ENCODE measurements around the gene TMEM187. TPM values are rescaled to one million over a fixed set of nuclear protein-coding genes. Genes with fewer than 3 reads are reported as not detected.

The TMEM187 gene
- total and polyA plus RNA-seq, 10 of the 15 experiments (the other 5 are each of a cell fraction or from before 2014, with no cell fraction given), result 0.45 to 8.5 (median 4.1) TPM

DNA sequence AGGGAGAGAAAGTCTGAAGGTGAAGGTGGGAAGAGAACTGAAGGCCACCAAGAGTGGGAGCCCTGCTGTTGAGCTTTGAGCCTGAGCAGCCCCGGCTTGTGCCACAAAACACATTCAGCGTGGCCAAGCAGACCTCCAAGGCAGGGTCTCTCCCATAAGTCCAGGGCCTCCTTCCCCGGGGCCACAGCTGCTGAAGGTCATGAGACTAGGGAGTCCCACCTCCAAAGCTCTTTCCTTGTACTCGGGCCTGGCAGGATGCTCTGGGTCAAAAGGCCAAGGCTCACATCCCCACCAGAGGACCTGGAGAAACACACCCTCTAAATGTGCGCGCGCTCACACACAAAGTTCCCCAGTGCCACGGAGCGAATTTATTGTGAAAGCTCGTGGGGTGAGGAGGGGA is 43.0 kb upstream of the TMEM187 start:
- no peaks in the 10 kb centered on the region; the same call in 2 of the 3 replicates for H3K9me3 ChIP-seq (replicated peaks; ENCODE audit: control insufficient read depth, insufficient read depth, low read length)
- DNase-seq (ENCODE audit: low read depth, low spot score) (no peak), ATAC-seq (no peak), FAIRE-seq (no peak)
- H4K20me1 ChIP-seq (ENCODE audit: control insufficient read depth, insufficient read depth), result no peaks in the 10 kb centered on the region
- WGBS (ENCODE audit: insufficient coverage, insufficient replicate concordance, low lambda C conversion rate, missing lambda C conversion rate), result 93% methylated on average over 10 of the region's 10 CpGs
- peaks cover 30% of the 10 kb centered on the region for H3K79me2 ChIP-seq (ENCODE audit: control insufficient read depth, insufficient read depth, low read length)
- H3K27ac ChIP-seq (ENCODE audit: control insufficient read depth, insufficient read depth), result 0 out of 2 replicates have a peak overlapping the region, but pooled peaks have one; percentile 50
- ChIA-PET SMC1A (ENCODE audit: uncharacterized antibody, unreplicated experiment) (interaction anchor here (1.7 kb wide), 1 partner anchor 39 kb away, joined by 4 read pairs; no protein-coding TSS in a partner anchor), CTCF (interaction anchor here (1.8 to 8.7 kb wide), 2 partner anchors 18 to 166 kb away, joined by 5 to 172 read pairs; partner anchors contain the start of genes PLXNB3 and RENBP), RAD21 (ENCODE audit: unreplicated experiment) (no interaction called here), POLR2A (interaction anchor here (0.5 to 5.8 kb wide), 4 partner anchors 18 to 135 kb away, joined by 3 to 68 read pairs (median 5); partner anchors contain the start of genes HCFC1, IDH3G, SSR4 and TMEM187)
- H3K4me2 ChIP-seq (ENCODE audit: control insufficient read depth, insufficient read depth), result 0 out of 2 replicates have a peak overlapping the region, but pooled peaks have one; percentile 68
- no peak overlapping the region; the same call in 1 of the 2 replicates for H3K4me3 ChIP-seq
- no peak overlapping the region for H2AFZ ChIP-seq (ENCODE audit: control insufficient read depth, low read depth, low read length)
- BruUV-seq (replicated peaks), result no TSS peak
- in situ Hi-C loops (cut with MboI), result loop anchor here (10.0 kb wide), 1 partner anchor 55 kb away; no protein-coding TSS in a partner anchor
- peaks cover 0 to 2% of the 10 kb centered on the region in 2 experiments; a peak in 3 of 4 replicates for H3K36me3 ChIP-seq (ENCODE audit: control insufficient read depth in 2 of 2, insufficient read depth in 2 of 2, low read length in 1 of 2)
- intact Hi-C loops (cut with micrococcal nuclease; ENCODE audit: unreplicated experiment), result loop anchor here (5.0 kb wide), 2 partner anchors 207 to 443 kb away; partner anchors contain the start of genes ABCD1, BCAP31 and FLNA
- no peaks in the 10 kb centered on the region; the same call in 1 of the 2 replicates for H3K4me1 ChIP-seq (ENCODE audit: control insufficient read depth, insufficient read depth, low read length)
- no peaks in the 10 kb centered on the region for H3K27me3 ChIP-seq (replicated peaks in 1 of 2; ENCODE audit: control insufficient read depth in 2 of 2, insufficient read depth in 2 of 2, low read length in 1 of 2)
- TF ChIP-seq CREB1 (IDR thresholded peaks at IDR 0.05; ENCODE audit: low read depth) (no peak), FOXK2 (IDR thresholded peaks at IDR 0.05) (no peak), MYB (IDR thresholded peaks at IDR 0.05; ENCODE audit: borderline replicate concordance, low read depth, low read length) (no peak), GATAD2B (conservative IDR thresholded peaks at IDR 0.05; ENCODE audit: low read depth) (no peak), BHLHE40 (IDR thresholded peaks at IDR 0.05; ENCODE audit: borderline replicate concordance in 1 of 2, low read depth in 2 of 2, low read length in 1 of 2) (no peak), MEF2A (IDR thresholded peaks at IDR 0.05; ENCODE audit: insufficient read depth, low read depth, low read length) (no peak), CBX5 (IDR thresholded peaks at IDR 0.05; ENCODE audit: low read depth) (no peak), SP1 (IDR thresholded peaks at IDR 0.05; ENCODE audit: low read depth, low read length) (no peak)
- TF ChIP-seq, protein P1, sequence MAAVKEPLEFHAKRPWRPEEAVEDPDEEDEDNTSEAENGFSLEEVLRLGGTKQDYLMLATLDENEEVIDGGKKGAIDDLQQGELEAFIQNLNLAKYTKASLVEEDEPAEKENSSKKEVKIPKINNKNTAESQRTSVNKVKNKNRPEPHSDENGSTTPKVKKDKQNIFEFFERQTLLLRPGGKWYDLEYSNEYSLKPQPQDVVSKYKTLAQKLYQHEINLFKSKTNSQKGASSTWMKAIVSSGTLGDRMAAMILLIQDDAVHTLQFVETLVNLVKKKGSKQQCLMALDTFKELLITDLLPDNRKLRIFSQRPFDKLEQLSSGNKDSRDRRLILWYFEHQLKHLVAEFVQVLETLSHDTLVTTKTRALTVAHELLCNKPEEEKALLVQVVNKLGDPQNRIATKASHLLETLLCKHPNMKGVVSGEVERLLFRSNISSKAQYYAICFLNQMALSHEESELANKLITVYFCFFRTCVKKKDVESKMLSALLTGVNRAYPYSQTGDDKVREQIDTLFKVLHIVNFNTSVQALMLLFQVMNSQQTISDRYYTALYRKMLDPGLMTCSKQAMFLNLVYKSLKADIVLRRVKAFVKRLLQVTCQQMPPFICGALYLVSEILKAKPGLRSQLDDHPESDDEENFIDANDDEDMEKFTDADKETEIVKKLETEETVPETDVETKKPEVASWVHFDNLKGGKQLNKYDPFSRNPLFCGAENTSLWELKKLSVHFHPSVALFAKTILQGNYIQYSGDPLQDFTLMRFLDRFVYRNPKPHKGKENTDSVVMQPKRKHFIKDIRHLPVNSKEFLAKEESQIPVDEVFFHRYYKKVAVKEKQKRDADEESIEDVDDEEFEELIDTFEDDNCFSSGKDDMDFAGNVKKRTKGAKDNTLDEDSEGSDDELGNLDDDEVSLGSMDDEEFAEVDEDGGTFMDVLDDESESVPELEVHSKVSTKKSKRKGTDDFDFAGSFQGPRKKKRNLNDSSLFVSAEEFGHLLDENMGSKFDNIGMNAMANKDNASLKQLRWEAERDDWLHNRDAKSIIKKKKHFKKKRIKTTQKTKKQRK (IDR thresholded peaks at IDR 0.05; ENCODE audit: low read depth, low read length), result no peak
- TF ChIP-seq, protein P2, sequence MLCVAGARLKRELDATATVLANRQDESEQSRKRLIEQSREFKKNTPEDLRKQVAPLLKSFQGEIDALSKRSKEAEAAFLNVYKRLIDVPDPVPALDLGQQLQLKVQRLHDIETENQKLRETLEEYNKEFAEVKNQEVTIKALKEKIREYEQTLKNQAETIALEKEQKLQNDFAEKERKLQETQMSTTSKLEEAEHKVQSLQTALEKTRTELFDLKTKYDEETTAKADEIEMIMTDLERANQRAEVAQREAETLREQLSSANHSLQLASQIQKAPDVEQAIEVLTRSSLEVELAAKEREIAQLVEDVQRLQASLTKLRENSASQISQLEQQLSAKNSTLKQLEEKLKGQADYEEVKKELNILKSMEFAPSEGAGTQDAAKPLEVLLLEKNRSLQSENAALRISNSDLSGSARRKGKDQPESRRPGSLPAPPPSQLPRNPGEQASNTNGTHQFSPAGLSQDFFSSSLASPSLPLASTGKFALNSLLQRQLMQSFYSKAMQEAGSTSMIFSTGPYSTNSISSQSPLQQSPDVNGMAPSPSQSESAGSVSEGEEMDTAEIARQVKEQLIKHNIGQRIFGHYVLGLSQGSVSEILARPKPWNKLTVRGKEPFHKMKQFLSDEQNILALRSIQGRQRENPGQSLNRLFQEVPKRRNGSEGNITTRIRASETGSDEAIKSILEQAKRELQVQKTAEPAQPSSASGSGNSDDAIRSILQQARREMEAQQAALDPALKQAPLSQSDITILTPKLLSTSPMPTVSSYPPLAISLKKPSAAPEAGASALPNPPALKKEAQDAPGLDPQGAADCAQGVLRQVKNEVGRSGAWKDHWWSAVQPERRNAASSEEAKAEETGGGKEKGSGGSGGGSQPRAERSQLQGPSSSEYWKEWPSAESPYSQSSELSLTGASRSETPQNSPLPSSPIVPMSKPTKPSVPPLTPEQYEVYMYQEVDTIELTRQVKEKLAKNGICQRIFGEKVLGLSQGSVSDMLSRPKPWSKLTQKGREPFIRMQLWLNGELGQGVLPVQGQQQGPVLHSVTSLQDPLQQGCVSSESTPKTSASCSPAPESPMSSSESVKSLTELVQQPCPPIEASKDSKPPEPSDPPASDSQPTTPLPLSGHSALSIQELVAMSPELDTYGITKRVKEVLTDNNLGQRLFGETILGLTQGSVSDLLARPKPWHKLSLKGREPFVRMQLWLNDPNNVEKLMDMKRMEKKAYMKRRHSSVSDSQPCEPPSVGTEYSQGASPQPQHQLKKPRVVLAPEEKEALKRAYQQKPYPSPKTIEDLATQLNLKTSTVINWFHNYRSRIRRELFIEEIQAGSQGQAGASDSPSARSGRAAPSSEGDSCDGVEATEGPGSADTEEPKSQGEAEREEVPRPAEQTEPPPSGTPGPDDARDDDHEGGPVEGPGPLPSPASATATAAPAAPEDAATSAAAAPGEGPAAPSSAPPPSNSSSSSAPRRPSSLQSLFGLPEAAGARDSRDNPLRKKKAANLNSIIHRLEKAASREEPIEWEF (IDR thresholded peaks at IDR 0.05; ENCODE audit: insufficient replicate concordance, low read depth, low read length), result no peak
- H3K9ac ChIP-seq (ENCODE audit: control insufficient read depth, insufficient read depth, low read length), result no peak overlapping the region

Data from GM12878 (cell line).